IMR-90 (cell line): ENCODE measurements around the gene EXOSC1. TPM values are rescaled to one million over a fixed set of nuclear protein-coding genes. Genes with fewer than 3 reads are reported as not detected.

ENCODE experiments used
- ATAC-seq: fragments of 200-7000 bp; cut with Tn5 transposase; 2 replicates; pipeline ENCODE4 v1.9.1; 2020; ENCODE audit warnings: low read depth, mild to moderate bottlenecking, moderate library complexity
- BruUV-seq: library from RNA; stranded (reverse); fragments of 400-500 nt; replicated peaks from 2 replicates; lab custom pipeline; 2021; lab: Mats Ljungman, UMichigan
- CTCF ChIA-PET: fragments of 300-600 bp; formaldehyde crosslinking; extraction: SDS; loops from one replicate; lab custom pipeline; 2021; ENCODE audit warnings: antibody characterized with exemption; lab: Yijun Ruan, JAX
- POLR2A ChIA-PET: fragments of 300-600 bp; sonication (Branson Sonifier 250); formaldehyde crosslinking; loops from one replicate; lab custom pipeline; 2022; ENCODE audit warnings: antibody characterized with exemption; ENCODE audit not compliant: unreplicated experiment; lab: Charles Lee
- DNase-seq: peaks from one replicate; pipeline ENCODE4 v3.0.0; 2013
- H2AFZ ChIP-seq: replicated peaks from 2 replicates; pipeline ENCODE3; 2013; ENCODE audit warnings: low read length, mild to moderate bottlenecking; ENCODE audit not compliant: poor library complexity
- H2AK5ac ChIP-seq: 2 replicates; pipeline ENCODE4 v1.6.1; 2013; ENCODE audit warnings: low read depth, low read length, inconsistent platforms
- H2AK9ac ChIP-seq: replicated peaks from 2 replicates; pipeline ENCODE3; 2013; ENCODE audit warnings: mild to moderate bottlenecking, low read depth, low read length, moderate library complexity; ENCODE audit not compliant: poor library complexity
- H2BK120ac ChIP-seq: 2 replicates; pipeline ENCODE4 v1.6.1; 2013; ENCODE audit warnings: low read depth, low read length, inconsistent platforms
- H2BK15ac ChIP-seq: 3 replicates; pipeline ENCODE4 v1.6.1; 2013; ENCODE audit warnings: low read depth, low read length, inconsistent platforms
- H2BK20ac ChIP-seq: 2 replicates; pipeline ENCODE4 v1.6.1; 2013; ENCODE audit warnings: low read depth, mild to moderate bottlenecking, inconsistent platforms, low read length, moderate library complexity
- H2BK5ac ChIP-seq: 2 replicates; pipeline ENCODE4 v1.6.1; 2013; ENCODE audit warnings: mild to moderate bottlenecking, low read depth, low read length, inconsistent platforms; ENCODE audit not compliant: poor library complexity, severe bottlenecking
- H3K14ac ChIP-seq: replicated peaks from 2 replicates; pipeline ENCODE4 v1.6.1; 2013; ENCODE audit warnings: low read depth, low read length, inconsistent platforms
- H3K18ac ChIP-seq: 2 replicates; pipeline ENCODE4 v1.6.1; 2013; ENCODE audit warnings: low read depth, low read length, control low read depth
- H3K23ac ChIP-seq: 2 replicates; pipeline ENCODE4 v1.6.1; 2013; ENCODE audit warnings: low read depth, low read length, inconsistent platforms
- H3K27ac ChIP-seq: 2 replicates; pipeline ENCODE4 v1.5.1; 2013; ENCODE audit warnings: mild to moderate bottlenecking, control low read depth, low read length; ENCODE audit not compliant: insufficient read depth
- H3K27me3 ChIP-seq: 2 replicates; pipeline ENCODE4 v1.6.1; 2013; ENCODE audit warnings: low read length; ENCODE audit not compliant: control insufficient read depth, insufficient read depth
- H3K36me3 ChIP-seq: 2 replicates; pipeline ENCODE4 v1.6.1; 2013; ENCODE audit warnings: low read length, mixed read lengths; ENCODE audit not compliant: control insufficient read depth, insufficient read depth
- H3K4ac ChIP-seq: 2 replicates; pipeline ENCODE4 v1.6.1; 2013; ENCODE audit warnings: low read depth, low read length, inconsistent platforms
- H3K4me1 ChIP-seq: 2 replicates; pipeline ENCODE4 v1.6.1; 2013; ENCODE audit warnings: low read length, mixed read lengths; ENCODE audit not compliant: control insufficient read depth, insufficient read depth
- H3K4me2 ChIP-seq: 2 replicates; pipeline ENCODE4 v1.6.1; 2013; ENCODE audit warnings: low read depth, mild to moderate bottlenecking, control low read depth, low read length, moderate library complexity
- H3K4me3 ChIP-seq: 2 replicates; pipeline ENCODE4 v1.5.1; 2013; ENCODE audit warnings: low read depth, mild to moderate bottlenecking, control low read depth, low read length, moderate library complexity; ENCODE audit not compliant: insufficient read depth
- H3K56ac ChIP-seq: 2 replicates; pipeline ENCODE4 v1.6.1; 2013; ENCODE audit warnings: low read length, inconsistent platforms; ENCODE audit not compliant: insufficient read depth; ENCODE audit errors: extremely low read depth
- H3K79me1 ChIP-seq, 2 experiments: 2 replicates each; pipeline ENCODE4 v1.6.1; 2013; ENCODE audit warnings: low read length in 2 of 2, inconsistent platforms in 1 of 2, low read depth in 1 of 2
- H3K9ac ChIP-seq: 2 replicates; pipeline ENCODE4 v1.6.1; 2013; ENCODE audit warnings: low read depth, low read length, control low read depth
- H3K9me1 ChIP-seq: 2 replicates; pipeline ENCODE4 v1.6.1; 2013; ENCODE audit warnings: low read length, inconsistent platforms; ENCODE audit not compliant: insufficient read depth
- H3K9me3 ChIP-seq: 2 replicates; pipeline ENCODE4 v1.6.1; 2013; ENCODE audit warnings: low read length; ENCODE audit not compliant: control insufficient read depth, insufficient read depth
- H4K20me1 ChIP-seq: 2 replicates; pipeline ENCODE4 v1.6.1; 2013; ENCODE audit warnings: low read length, inconsistent platforms; ENCODE audit not compliant: insufficient read depth
- H4K5ac ChIP-seq: 2 replicates; pipeline ENCODE4 v1.6.1; 2013; ENCODE audit warnings: mild to moderate bottlenecking, low read depth, low read length, control low read depth
- H4K8ac ChIP-seq, 2 experiments: 2 replicates each; pipeline ENCODE4 v1.6.1; 2013; ENCODE audit warnings: low read depth in 2 of 2, low read length in 2 of 2, control low read depth in 1 of 2, inconsistent platforms in 1 of 2
- H4K91ac ChIP-seq: 2 replicates; pipeline ENCODE4 v1.6.1; 2013; ENCODE audit warnings: low read depth, low read length, inconsistent platforms; ENCODE audit not compliant: insufficient read depth
- BHLHE40 ChIP-seq: fragments of 150-350 bp; IDR thresholded peaks from 2 replicates; pipeline ENCODE4 v1.6.1; 2016; ENCODE audit warnings: mild to moderate bottlenecking, low read depth, low read length
- MAZ ChIP-seq: IDR thresholded peaks from 2 replicates; pipeline ENCODE4 v1.6.1; 2012; ENCODE audit warnings: low read depth, mild to moderate bottlenecking, low read length, improper control_type of control experiment, moderate library complexity, borderline replicate concordance
- MXI1 ChIP-seq: IDR thresholded peaks from 2 replicates; pipeline ENCODE4 v1.6.1; 2012; ENCODE audit warnings: low read depth, mild to moderate bottlenecking, low read length, moderate library complexity, borderline replicate concordance
- POLR2A ChIP-seq: IDR thresholded peaks from 2 replicates; pipeline ENCODE4 v1.6.1; 2012; ENCODE audit warnings: mild to moderate bottlenecking, low read depth, low read length
- WGBS, 2 experiments: methylation state at CpG; one replicate each; pipeline versions ENCODE4 v1.1.5 to v1.1.7; 2013; ENCODE audit warnings: missing lambda C conversion rate in 2 of 2; ENCODE audit not compliant: insufficient read length in 1 of 2; ENCODE audit errors: extremely low coverage in 2 of 2; 5-methylcytosine and 5-hydroxymethylcytosine counted together
- dilution Hi-C: fragments of 300-500 bp; cut with HindIII; formaldehyde crosslinking; loops from one replicate; pipeline ENCODE4 v1.14.3; 2018; ENCODE audit warnings: low sequenced_read_pairs; ENCODE audit not compliant: unreplicated experiment
- in situ Hi-C: fragments of 300-500 bp; cut with MboI; formaldehyde crosslinking; loops from 3 replicates; pipeline ENCODE4 v1.14.3; 2019; ENCODE audit warnings: low sequenced_read_pairs, inconsistent platforms, mixed read lengths
- intact Hi-C: fragments of 100-400 bp; cut with micrococcal nuclease; formaldehyde crosslinking; loops from 2 replicates; pipeline ENCODE4 v1.10.0; 2022
- polyA plus RNA-seq, 3 experiments: library from polyadenylated mRNA; depleted of rRNA; stranded (reverse); fragments of >200 nt; gene quantifications; 2 replicates each; pipeline ENCODE4 v1.2.3, GENCODE V29; 2012; ENCODE audit warnings: low replicate concordance in 1 of 3
- total RNA-seq: library from RNA; depleted of rRNA; stranded (reverse); fragments of >200 nt; gene quantifications from 2 replicates; pipeline ENCODE4 v1.2.3, GENCODE V29; 2012
- TF ChIP-seq, protein P1 (sequence below): conservative IDR thresholded peaks from 2 replicates; pipeline ENCODE4 v1.5.1; 2012; ENCODE audit warnings: mild to moderate bottlenecking, low read depth, low read length, improper control_type of control experiment
- TF ChIP-seq, protein P2 (sequence below): fragments of 150-350 bp; IDR thresholded peaks from 2 replicates; pipeline ENCODE4 v1.6.1; 2016; ENCODE audit warnings: low read depth, mild to moderate bottlenecking, low read length, moderate library complexity, borderline replicate concordance

EXOSC1 gene
- total and polyA plus RNA-seq, 2 of the 4 experiments (the other 2 are of a cell fraction): 49.7 to 51.6 TPM

DNA sequence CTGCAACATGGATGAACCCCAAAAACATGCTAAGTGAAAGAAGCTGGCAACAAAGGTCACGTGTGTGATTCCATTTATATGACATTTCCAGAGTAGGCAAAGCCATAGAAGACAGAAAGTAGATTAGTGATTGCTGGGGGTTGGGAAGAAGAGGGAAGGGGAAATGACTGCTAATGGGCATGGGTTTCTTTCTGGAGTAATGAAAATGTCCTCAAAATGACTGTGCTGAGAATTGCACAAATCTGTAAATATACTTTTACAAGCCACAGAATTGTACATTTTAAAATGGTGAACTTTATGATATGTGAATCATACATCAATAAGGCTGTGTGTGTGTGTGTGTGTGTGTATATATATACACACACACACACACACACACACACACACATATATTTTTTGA, 36.6 kb upstream of the EXOSC1 start:
- DNase-seq (no peak), ATAC-seq (no peak)
- no peak overlapping the region for H2BK20ac ChIP-seq
- H3K27ac ChIP-seq: no peak overlapping the region
- no peak overlapping the region for H4K91ac ChIP-seq
- 89% methylated on average over 1 of the region's 1 CpG; no CpG with 5 or more reads in 1 of the 2 experiments for WGBS, 2 experiments
- no peak overlapping the region for H4K8ac ChIP-seq
- H2AK5ac ChIP-seq: no peak overlapping the region
- H4K5ac ChIP-seq: no peak overlapping the region
- H3K36me3 ChIP-seq: peaks cover 28% of the 10 kb centered on the region
- no peak overlapping the region for H3K4ac ChIP-seq
- in situ Hi-C loops (no loop called here), intact Hi-C loops (no loop called here), dilution Hi-C loops (no loop called here)
- no peak overlapping the region for H3K14ac ChIP-seq
- peaks cover 18% of the 10 kb centered on the region for H3K9me1 ChIP-seq
- ChIA-PET CTCF (no interaction called here), POLR2A (no interaction called here)
- H2BK5ac ChIP-seq: peak overlapping the region; percentile 39
- H3K9me3 ChIP-seq: no peaks in the 10 kb centered on the region
- no peak overlapping the region for H3K4me2 ChIP-seq
- no peak overlapping the region for H3K9ac ChIP-seq
- H3K18ac ChIP-seq: no peak overlapping the region
- TF ChIP-seq, protein P1, sequence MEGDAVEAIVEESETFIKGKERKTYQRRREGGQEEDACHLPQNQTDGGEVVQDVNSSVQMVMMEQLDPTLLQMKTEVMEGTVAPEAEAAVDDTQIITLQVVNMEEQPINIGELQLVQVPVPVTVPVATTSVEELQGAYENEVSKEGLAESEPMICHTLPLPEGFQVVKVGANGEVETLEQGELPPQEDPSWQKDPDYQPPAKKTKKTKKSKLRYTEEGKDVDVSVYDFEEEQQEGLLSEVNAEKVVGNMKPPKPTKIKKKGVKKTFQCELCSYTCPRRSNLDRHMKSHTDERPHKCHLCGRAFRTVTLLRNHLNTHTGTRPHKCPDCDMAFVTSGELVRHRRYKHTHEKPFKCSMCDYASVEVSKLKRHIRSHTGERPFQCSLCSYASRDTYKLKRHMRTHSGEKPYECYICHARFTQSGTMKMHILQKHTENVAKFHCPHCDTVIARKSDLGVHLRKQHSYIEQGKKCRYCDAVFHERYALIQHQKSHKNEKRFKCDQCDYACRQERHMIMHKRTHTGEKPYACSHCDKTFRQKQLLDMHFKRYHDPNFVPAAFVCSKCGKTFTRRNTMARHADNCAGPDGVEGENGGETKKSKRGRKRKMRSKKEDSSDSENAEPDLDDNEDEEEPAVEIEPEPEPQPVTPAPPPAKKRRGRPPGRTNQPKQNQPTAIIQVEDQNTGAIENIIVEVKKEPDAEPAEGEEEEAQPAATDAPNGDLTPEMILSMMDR: no peak
- TF ChIP-seq, protein P2, sequence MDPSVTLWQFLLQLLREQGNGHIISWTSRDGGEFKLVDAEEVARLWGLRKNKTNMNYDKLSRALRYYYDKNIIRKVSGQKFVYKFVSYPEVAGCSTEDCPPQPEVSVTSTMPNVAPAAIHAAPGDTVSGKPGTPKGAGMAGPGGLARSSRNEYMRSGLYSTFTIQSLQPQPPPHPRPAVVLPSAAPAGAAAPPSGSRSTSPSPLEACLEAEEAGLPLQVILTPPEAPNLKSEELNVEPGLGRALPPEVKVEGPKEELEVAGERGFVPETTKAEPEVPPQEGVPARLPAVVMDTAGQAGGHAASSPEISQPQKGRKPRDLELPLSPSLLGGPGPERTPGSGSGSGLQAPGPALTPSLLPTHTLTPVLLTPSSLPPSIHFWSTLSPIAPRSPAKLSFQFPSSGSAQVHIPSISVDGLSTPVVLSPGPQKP: no peak
- TF ChIP-seq BHLHE40 (no peak), POLR2A (no peak), MAZ (no peak), MXI1 (no peak)
- no TSS peak for BruUV-seq
- peaks cover 26 to 78% of the 10 kb centered on the region in 2 experiments for H3K79me1 ChIP-seq
- no peak overlapping the region for H2BK15ac ChIP-seq
- H2AK9ac ChIP-seq: no peak overlapping the region
- no peak overlapping the region for H2BK120ac ChIP-seq
- no peak overlapping the region for H3K23ac ChIP-seq
- H2AFZ ChIP-seq: no peak overlapping the region
- no peak overlapping the region for H3K56ac ChIP-seq
- no peaks in the 10 kb centered on the region for H3K27me3 ChIP-seq
- peaks cover 32% of the 10 kb centered on the region for H4K20me1 ChIP-seq
- H3K4me1 ChIP-seq: peaks cover 7% of the 10 kb centered on the region
- H3K4me3 ChIP-seq: no peak overlapping the region
